ENCODE results near the gene C12orf42.

GRCh38 chr12:103468837-103469236 lies 26.9 kb downstream of the C12orf42 start:
- no peak for TF ChIP-seq CTCF (IDR thresholded peaks at IDR 0.05)
- TF ChIP-seq POLR2A (IDR thresholded peaks at IDR 0.05) = no peak

Measured in Peyer's patch (tissue), 4 donors.